GM20431 (cell line): ENCODE data around the gene SFMBT2.
"Not testable (repeated sequence)": the region's sequence is repeated elsewhere in the genome, so short reads cannot be mapped to it uniquely, and the experiment has no call there.

ENCODE experiments used
- in situ Hi-C: fragments of 300-500 bp; cut with MseI, MboI; formaldehyde crosslinking; loops from one replicate; pipeline ENCODE4 v1.15.0; 2020; ENCODE audit warnings: low sequenced_read_pairs; ENCODE audit not compliant: unreplicated experiment

The SFMBT2 gene

GRCh38 chr10:7407368-7408290 is 3.2 kb downstream of the SFMBT2 start:
- in situ Hi-C loops: loop anchor here (25.0 kb wide), 1 partner anchor 495 kb away; no protein-coding TSS in a partner anchor

GRCh38 chr10:7406712-7407333 is 4.0 kb downstream of the SFMBT2 start:
- in situ Hi-C loops: loop anchor here (25.0 kb wide), 1 partner anchor 495 kb away; no protein-coding TSS in a partner anchor

GRCh38 chr10:7405637-7406036 is 5.2 kb downstream of the SFMBT2 start:
- in situ Hi-C loops: loop anchor here (25.0 kb wide), 1 partner anchor 493 kb away; no protein-coding TSS in a partner anchor

GRCh38 chr10:7403620-7404019 is 7.2 kb downstream of the SFMBT2 start:
- in situ Hi-C loops: loop anchor here (25.0 kb wide), 1 partner anchor 491 kb away; no protein-coding TSS in a partner anchor

GRCh38 chr10:7401782-7402181 is 9.1 kb downstream of the SFMBT2 start:
- in situ Hi-C loops: loop anchor here (25.0 kb wide), 1 partner anchor 489 kb away; no protein-coding TSS in a partner anchor

- in situ Hi-C loops: loop anchor here (25.0 kb wide), 1 partner anchor 489 kb away; no protein-coding TSS in a partner anchor
These were observed 9.7 kb downstream of the SFMBT2 start for GRCh38 chr10:7401156-7401555.

GRCh38 chr10:7400068-7400715 is 10.6 kb downstream of the SFMBT2 start:
- in situ Hi-C loops: loop anchor here (25.0 kb wide), 1 partner anchor 488 kb away; no protein-coding TSS in a partner anchor

GRCh38 chr10:7399533-7399932 is 11.3 kb downstream of the SFMBT2 start:
- in situ Hi-C loops: no loop called here

GRCh38 chr10:7397049-7398035 is 13.5 kb downstream of the SFMBT2 start:
- in situ Hi-C loops: no loop called here

GRCh38 chr10:7392301-7392700 is 18.5 kb downstream of the SFMBT2 start:
- in situ Hi-C loops: not testable (repeated sequence)

GRCh38 chr10:7391748-7392147 is 19.1 kb downstream of the SFMBT2 start:
- in situ Hi-C loops: no loop called here

- in situ Hi-C loops: not testable (repeated sequence)
These were observed 20.1 kb downstream of the SFMBT2 start for GRCh38 chr10:7390689-7391110.

- in situ Hi-C loops: no loop called here
These were observed 21.0 kb downstream of the SFMBT2 start for GRCh38 chr10:7389844-7390243.

GRCh38 chr10:7389346-7389745 is 21.5 kb downstream of the SFMBT2 start:
- in situ Hi-C loops: no loop called here

GRCh38 chr10:7388602-7389001 is 22.2 kb downstream of the SFMBT2 start:
- in situ Hi-C loops: no loop called here

GRCh38 chr10:7388149-7388548 is 22.7 kb downstream of the SFMBT2 start:
- in situ Hi-C loops: not testable (repeated sequence)

GRCh38 chr10:7385114-7385513 is 25.7 kb downstream of the SFMBT2 start:
- in situ Hi-C loops: no loop called here

GRCh38 chr10:7383442-7383841 is 27.4 kb downstream of the SFMBT2 start:
- in situ Hi-C loops: no loop called here

- in situ Hi-C loops: no loop called here
These were observed 30.1 kb downstream of the SFMBT2 start for GRCh38 chr10:7380704-7381241.
